Body of pancreas (tissue), 4 donors: Measurements from ENCODE around the gene KMT5C. TPM values are rescaled to one million over a fixed set of nuclear protein-coding genes. Genes with fewer than 3 reads are reported as not detected.

Source experiments
- ATAC-seq: fragments of 150-250 bp; one replicate; pipeline ENCODE4 v1.9.1; 2016
- DNase-seq, 4 donors: peaks; one replicate each; pipeline ENCODE4 v3.0.0-alpha.2; 2019
- H3K27ac ChIP-seq, 4 donors: fragments of 200-600 bp; sonication (generic); 1 replicate in 3 of 4; 2 replicates in 1 of 4; pipeline versions ENCODE4 v1.5.1 to v1.6.1; 2016 to 2019; ENCODE audit warnings: mild to moderate bottlenecking in 1 of 4, mixed read lengths in 1 of 4, moderate library complexity in 1 of 4
- H3K27me3 ChIP-seq, 2 donors: fragments of 200-600 bp; sonication (generic); one replicate each; pipeline ENCODE4 v1.6.0; 2016; ENCODE audit warnings: mild to moderate bottlenecking in 1 of 2
- H3K36me3 ChIP-seq, 2 donors: fragments of 200-600 bp; sonication (generic); replicated peaks in 1 of 2; 2 replicates each; pipeline ENCODE4 v1.5.1; 2016; ENCODE audit warnings: low read depth in 2 of 2; ENCODE audit not compliant: insufficient read depth in 1 of 2
- H3K4me1 ChIP-seq: fragments of 200-600 bp; sonication (generic); one replicate; pipeline ENCODE4 v1.6.0; 2016
- H3K4me3 ChIP-seq, 2 donors: fragments of 200-600 bp; sonication (generic); 1 replicate in 1 of 2; 2 replicates in 1 of 2; pipeline ENCODE4 v1.5.1; 2016 to 2019
- H3K9me3 ChIP-seq, 3 donors: fragments of 200-600 bp; sonication (generic); 1 replicate in 2 of 3; 2 replicates in 1 of 3; pipeline ENCODE4 v1.5.1; 2016
- CTCF ChIP-seq, 7 experiments: fragments of 450-650 bp in 4 of 7; fragments of 200-600 bp in 3 of 7; sonication (generic) in 3 of 7; IDR thresholded peaks; one replicate each; pipeline ENCODE4 v1.5.1; 2016 to 2019; ENCODE audit warnings: antibody characterized with exemption in 7 of 7
- POLR2A ChIP-seq, 3 donors: fragments of 450-650 bp; IDR thresholded peaks; one replicate each; pipeline ENCODE4 v1.6.1; 2016; ENCODE audit warnings: antibody characterized with exemption in 3 of 3, mild to moderate bottlenecking in 2 of 3
- WGBS, 2 donors: methylation state at CpG; one replicate each; pipeline ENCODE4 v1.1.5; 2017; 5-methylcytosine and 5-hydroxymethylcytosine counted together
- intact Hi-C: fragments of 100-400 bp; cut with DNase I; formaldehyde crosslinking; loops from one replicate; pipeline ENCODE4 v1.15.1; 2023
- total RNA-seq, 2 donors: library from RNA; depleted of rRNA; stranded (reverse); fragments of >200 nt; gene quantifications; one replicate each; pipeline ENCODE4 v1.1.0, GENCODE V29; 2016

The KMT5C gene
- total RNA-seq, 2 donors from 2014 or later: 14.8 to 17.6 TPM

GRCh38 chr19:55347442-55348009 lies 7.8 kb downstream of the KMT5C start:
- Histone ChIP-seq H3K9me3 (no peaks in the 10 kb centered on the region), H3K4me3 (no peak overlapping the region), H3K36me3 (peaks cover 0 to 1% of the 10 kb centered on the region in 2 donors), H3K4me1 (no peaks in the 10 kb centered on the region), H3K27ac (no peak overlapping the region), H3K27me3 (peaks cover 0 to 8% of the 10 kb centered on the region in 2 donors)
- ATAC-seq (no peak), DNase-seq (no peak)
- WGBS, 2 donors: 80% methylated on average over 10 of the region's 10 CpGs; no CpG with 5 or more reads in 1 of the 2 donors
- intact Hi-C loops: no loop called here
- TF ChIP-seq POLR2A (IDR thresholded peaks at IDR 0.05): no peak
- no peak for TF ChIP-seq CTCF (IDR thresholded peaks at IDR 0.05)

GRCh38 chr19:55348317-55349034 lies 8.8 kb downstream of the KMT5C start:
- Histone ChIP-seq H3K9me3 (no peaks in the 10 kb centered on the region), H3K27me3 (peaks cover 0 to 17% of the 10 kb centered on the region in 2 donors), H3K4me3 (no peak overlapping the region), H3K4me1 (peaks cover 8% of the 10 kb centered on the region), H3K27ac (no peak overlapping the region), H3K36me3 (peaks cover 0 to 1% of the 10 kb centered on the region in 2 donors)
- TF ChIP-seq POLR2A (IDR thresholded peaks at IDR 0.05): no peak
- no peak for TF ChIP-seq CTCF (IDR thresholded peaks at IDR 0.05)
- 72 to 80% methylated on average over 18 to 22 of the region's 22 CpGs for WGBS, 2 donors
- DNase-seq (no peak), ATAC-seq (no peak)
- intact Hi-C loops: no loop called here

GRCh38 chr19:55350620-55351315 lies 11.1 kb downstream of the KMT5C start:
- Histone ChIP-seq H3K4me3 (no peak overlapping the region), H3K27ac (no peak overlapping the region), H3K4me1 (peaks cover 20% of the 10 kb centered on the region), H3K36me3 (peaks cover 0 to 1% of the 10 kb centered on the region in 2 donors), H3K9me3 (no peaks in the 10 kb centered on the region), H3K27me3 (peaks cover 0 to 20% of the 10 kb centered on the region in 2 donors)
- TF ChIP-seq CTCF (IDR thresholded peaks at IDR 0.05) (no peak), POLR2A (IDR thresholded peaks at IDR 0.05) (no peak)
- 62 to 64% methylated on average over 9 to 11 of the region's 11 CpGs for WGBS, 2 donors
- DNase-seq (no peak), ATAC-seq (no peak)
- intact Hi-C loops: no loop called here

GRCh38 chr19:55352040-55352439 lies 12.4 kb downstream of the KMT5C start:
- no peak for ATAC-seq
- 58 to 63% methylated on average over 6 of the region's 6 CpGs for WGBS, 2 donors
- Histone ChIP-seq H3K4me3 (no peak overlapping the region), H3K9me3 (no peaks in the 10 kb centered on the region), H3K27ac (no peak overlapping the region), H3K36me3 (peaks cover 0 to 1% of the 10 kb centered on the region in 2 donors), H3K27me3 (peaks cover 0 to 20% of the 10 kb centered on the region in 2 donors), H3K4me1 (peaks cover 20% of the 10 kb centered on the region)
- no peak for TF ChIP-seq POLR2A (IDR thresholded peaks at IDR 0.05)
- TF ChIP-seq CTCF (IDR thresholded peaks at IDR 0.05): no peak
- intact Hi-C loops: no loop called here
- DNase-seq: no peak
